Psoas muscle (tissue), 8 donors: ENCODE data around the gene NRP2. TPM values are rescaled to one million over a fixed set of nuclear protein-coding genes. Genes with fewer than 3 reads are reported as not detected.

ENCODE experiments used
- ATAC-seq, 4 donors: fragments of 200-7000 bp; cut with Tn5 transposase; one replicate each; pipeline ENCODE4 v1.9.1; 2020; ENCODE audit warnings: moderate library complexity in 3 of 4, mild to moderate bottlenecking in 2 of 4
- DNase-seq, 2 donors: peaks; one replicate each; pipeline ENCODE4 v3.0.0-alpha.2; 2020
- H3K27ac ChIP-seq: fragments of 200-600 bp; one replicate; pipeline ENCODE4 v1.8.0; 2022
- H3K27me3 ChIP-seq, 3 donors: fragments of 200-600 bp in 1 of 3; one replicate each; pipeline versions ENCODE4 v1.6.1 to v1.8.0; 2013 to 2022; ENCODE audit warnings: low read length in 2 of 3, mild to moderate bottlenecking in 2 of 3, moderate library complexity in 1 of 3; ENCODE audit not compliant: insufficient read depth in 3 of 3
- H3K36me3 ChIP-seq, 2 donors: fragments of 200-600 bp in 1 of 2; one replicate each; pipeline versions ENCODE4 v1.6.1 to v1.8.0; 2013 to 2022; ENCODE audit warnings: low read depth in 1 of 2, mild to moderate bottlenecking in 1 of 2, moderate library complexity in 1 of 2; ENCODE audit not compliant: insufficient read depth in 1 of 2
- H3K4me1 ChIP-seq: fragments of 200-600 bp; one replicate; pipeline ENCODE4 v1.8.0; 2022
- H3K4me3 ChIP-seq: fragments of 200-600 bp; one replicate; pipeline ENCODE4 v1.8.0; 2022; ENCODE audit warnings: mild to moderate bottlenecking
- H3K9me3 ChIP-seq: fragments of 200-600 bp; one replicate; pipeline ENCODE4 v1.8.0; 2022
- WGBS, 3 donors: extraction: QIAGEN DNeasy Blood & Tissue Kit; methylation state at CpG; one replicate each; pipeline versions ENCODE4 v1.1.6 to v1.1.7; 2013; 5-methylcytosine and 5-hydroxymethylcytosine counted together
- intact Hi-C, 2 donors: fragments of 100-400 bp; cut with DNase I; formaldehyde crosslinking; loops; one replicate each; pipeline versions ENCODE4 v1.11.0 to v1.14.2; 2022
- polyA plus RNA-seq, 3 donors: library from polyadenylated mRNA; stranded (reverse); fragments of 200-250 nt; gene quantifications; one replicate each; pipeline ENCODE4 v1.2.3, GENCODE V29; 2013
- total RNA-seq, 4 donors: library from RNA; stranded (reverse); fragmentation: NEBNext Ultra II Directional in 2 of 4; extraction: Animal tissue kit (Norgen Biotek cat#: 25700) in 2 of 4; gene quantifications; one replicate each; pipeline versions ENCODE4 v1.2.1 to v1.2.4, GENCODE V29; 2021 to 2023
- TF ChIP-seq, protein P1 (sequence below): fragments of 200-600 bp; IDR thresholded peaks from one replicate; pipeline ENCODE4 v1.8.0; 2022; ENCODE audit warnings: antibody characterized with exemption
- donor health status: healthy with polysubstance abuse.
- donor health status: DM: no; HTN: no; CAD: no; lungs with moderate emphysema.
- donor health status: Bipolar disorder and iron deficiency.
- donor health status: healthy.
- donor health status: DM: yes; HTN: yes; CAD: no.
- donor health status: DM: no; HTN: no; CAD: no.
- donor health status: DM: no; HTN: no; CAD: no.
- donor health status: DM: yes; HTN: yes; CAD: no.

NRP2 gene
- total and polyA plus RNA-seq, 7 donors: 0.67 to 6.9 (median 2.4) TPM

DNA sequence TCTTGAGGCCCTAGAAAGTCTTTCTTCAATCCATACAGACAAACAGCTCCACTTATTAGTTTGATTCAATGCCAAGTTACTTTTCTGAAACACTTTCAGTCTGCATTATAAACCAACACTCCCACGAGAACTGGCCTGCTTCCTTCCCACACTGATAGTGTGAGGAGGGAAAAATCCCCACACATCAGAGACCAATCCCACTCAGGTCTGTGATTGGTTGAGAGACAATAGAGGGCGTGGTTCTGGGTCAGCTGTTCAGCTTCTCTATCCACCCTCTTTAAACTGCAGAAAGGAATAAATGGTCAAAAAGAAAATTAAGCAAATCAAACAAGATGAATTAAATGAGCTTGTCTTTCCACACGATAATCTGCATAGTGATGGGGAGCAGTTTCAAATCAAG, 152.5 kb downstream of the NRP2 start:
- no peak for DNase-seq
- WGBS, 3 donors: 41 to 50% (median 44%) methylated on average over 3 of the region's 3 CpGs
- Histone ChIP-seq H3K9me3 (no peaks in the 10 kb centered on the region), H3K4me3 (no peak overlapping the region), H3K27ac (no peak overlapping the region), H3K27me3 (peaks cover 0 to 4% (median 0%) of the 10 kb centered on the region in 3 donors), H3K4me1 (no peaks in the 10 kb centered on the region), H3K36me3 (no peaks in the 10 kb centered on the region)
- TF ChIP-seq, protein P1, sequence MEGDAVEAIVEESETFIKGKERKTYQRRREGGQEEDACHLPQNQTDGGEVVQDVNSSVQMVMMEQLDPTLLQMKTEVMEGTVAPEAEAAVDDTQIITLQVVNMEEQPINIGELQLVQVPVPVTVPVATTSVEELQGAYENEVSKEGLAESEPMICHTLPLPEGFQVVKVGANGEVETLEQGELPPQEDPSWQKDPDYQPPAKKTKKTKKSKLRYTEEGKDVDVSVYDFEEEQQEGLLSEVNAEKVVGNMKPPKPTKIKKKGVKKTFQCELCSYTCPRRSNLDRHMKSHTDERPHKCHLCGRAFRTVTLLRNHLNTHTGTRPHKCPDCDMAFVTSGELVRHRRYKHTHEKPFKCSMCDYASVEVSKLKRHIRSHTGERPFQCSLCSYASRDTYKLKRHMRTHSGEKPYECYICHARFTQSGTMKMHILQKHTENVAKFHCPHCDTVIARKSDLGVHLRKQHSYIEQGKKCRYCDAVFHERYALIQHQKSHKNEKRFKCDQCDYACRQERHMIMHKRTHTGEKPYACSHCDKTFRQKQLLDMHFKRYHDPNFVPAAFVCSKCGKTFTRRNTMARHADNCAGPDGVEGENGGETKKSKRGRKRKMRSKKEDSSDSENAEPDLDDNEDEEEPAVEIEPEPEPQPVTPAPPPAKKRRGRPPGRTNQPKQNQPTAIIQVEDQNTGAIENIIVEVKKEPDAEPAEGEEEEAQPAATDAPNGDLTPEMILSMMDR: no peak
- intact Hi-C loops: no loop called here
- no peak for ATAC-seq

DNA sequence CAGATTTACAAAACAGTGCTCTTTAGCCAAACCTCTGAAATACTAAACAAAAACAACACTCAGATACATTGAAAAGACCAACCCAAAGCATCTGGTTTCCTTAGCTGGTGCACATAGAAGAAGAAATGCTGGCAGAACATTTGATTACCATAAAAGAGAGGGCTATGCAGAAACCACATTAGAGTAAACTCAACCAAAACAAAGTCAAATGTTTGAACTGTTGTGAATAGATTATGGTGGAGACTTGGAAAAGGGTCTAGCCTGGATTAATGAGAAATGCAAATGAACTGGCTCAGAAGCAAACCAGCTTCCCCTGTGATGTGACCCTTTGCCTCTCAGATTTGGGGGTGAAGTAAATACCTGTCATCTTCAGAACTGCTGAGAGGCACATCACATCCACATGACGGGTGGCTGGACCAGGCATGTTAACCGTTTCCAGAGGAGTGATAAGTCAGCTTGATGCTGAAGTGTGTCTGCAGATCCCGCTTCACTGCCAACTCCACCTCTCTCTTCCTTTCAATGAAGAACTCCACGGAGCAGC, 153.0 kb downstream of the NRP2 start:
- intact Hi-C loops: no loop called here
- Histone ChIP-seq H3K27ac (no peak overlapping the region), H3K36me3 (no peaks in the 10 kb centered on the region), H3K9me3 (no peaks in the 10 kb centered on the region), H3K27me3 (peaks cover 0 to 4% (median 0%) of the 10 kb centered on the region in 3 donors), H3K4me1 (no peaks in the 10 kb centered on the region), H3K4me3 (no peak overlapping the region)
- TF ChIP-seq, protein P1: no peak
- DNase-seq (no peak), ATAC-seq (no peak)
- WGBS, 3 donors: 36 to 48% (median 38%) methylated on average over 4 of the region's 4 CpGs

DNA sequence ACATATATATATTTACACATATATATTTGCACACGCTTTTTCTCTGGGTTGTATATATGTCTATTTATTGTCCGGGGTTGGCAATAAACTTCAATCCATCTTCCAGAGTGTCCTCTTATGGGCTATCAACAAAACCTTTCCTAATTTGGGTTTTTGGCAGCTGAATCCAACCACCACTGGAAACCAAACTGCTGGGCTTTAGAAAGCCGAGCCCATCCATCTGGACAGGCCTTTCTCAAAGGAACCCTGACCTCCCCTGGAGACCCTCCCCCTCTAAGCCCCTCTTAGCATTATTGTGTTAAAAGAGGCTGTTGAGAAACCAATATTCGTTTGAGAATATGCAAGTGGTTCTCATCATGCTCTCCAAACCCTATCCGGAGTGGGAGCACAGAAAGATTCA, 153.6 kb downstream of the NRP2 start:
- ATAC-seq: no peak

DNA sequence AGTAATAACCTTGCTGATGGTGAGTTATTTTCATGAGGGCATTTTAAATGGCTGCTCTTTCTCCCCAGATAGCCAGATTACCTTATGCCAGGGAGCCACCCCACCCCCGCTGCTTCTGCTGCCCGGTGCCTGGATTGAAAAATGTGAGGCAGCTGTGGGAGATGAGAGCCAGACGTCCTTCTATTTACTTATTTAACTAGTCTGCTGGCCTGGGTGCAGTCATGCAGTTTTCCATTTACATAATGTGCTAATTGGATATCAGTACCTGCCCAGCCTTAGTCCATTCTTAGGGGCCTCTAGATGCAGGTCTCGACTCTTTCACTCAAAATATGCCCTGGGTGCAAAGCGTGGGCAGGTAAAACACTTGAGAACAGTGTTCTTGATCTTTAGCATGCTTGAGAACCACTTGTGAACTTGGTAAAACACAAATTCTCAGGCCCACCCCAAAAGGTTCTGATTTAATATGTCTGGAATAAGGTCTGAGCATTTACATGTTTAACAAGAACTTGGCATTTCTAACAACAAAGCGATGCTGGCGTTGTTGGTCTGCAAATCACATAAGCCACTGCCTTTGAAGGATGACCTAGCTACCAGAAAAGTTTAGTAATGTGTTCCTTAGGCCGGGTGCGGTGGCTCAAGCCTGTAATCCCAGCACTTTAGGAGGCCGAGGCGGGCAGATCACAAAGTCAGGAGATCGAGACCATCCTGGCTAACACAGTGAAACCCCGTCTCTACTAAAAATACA, 154.3 kb downstream of the NRP2 start:
- H3K27ac ChIP-seq: no peak overlapping the region

More for the DNA sequence above, 153.6 kb downstream of the NRP2 start:
- Histone ChIP-seq H3K9me3 (no peaks in the 10 kb centered on the region), H3K27ac (no peak overlapping the region), H3K27me3 (peaks cover 0 to 4% (median 0%) of the 10 kb centered on the region in 3 donors), H3K36me3 (no peaks in the 10 kb centered on the region), H3K4me3 (no peak overlapping the region), H3K4me1 (no peaks in the 10 kb centered on the region)
- intact Hi-C loops: no loop called here
- TF ChIP-seq, protein P1: no peak
- WGBS, 3 donors: 29 to 50% (median 36%) methylated on average over 5 of the region's 5 CpGs
- no peak for DNase-seq

More for the DNA sequence above, 154.3 kb downstream of the NRP2 start:
- DNase-seq (no peak), ATAC-seq (no peak)
- H3K4me1 ChIP-seq: no peaks in the 10 kb centered on the region
- no peak overlapping the region for H3K4me3 ChIP-seq
- no peaks in the 10 kb centered on the region for H3K36me3 ChIP-seq
- peaks cover 0 to 4% (median 0%) of the 10 kb centered on the region in 3 donors for H3K27me3 ChIP-seq
- H3K9me3 ChIP-seq: no peaks in the 10 kb centered on the region
- intact Hi-C loops: no loop called here
- TF ChIP-seq, protein P1: no peak
- 71 to 79% (median 73%) methylated on average over 13 of the region's 13 CpGs for WGBS, 3 donors
